Uterus (tissue), 2 donors: ENCODE results near the gene MICB.
"Not testable (repeated sequence)": the region's sequence is repeated elsewhere in the genome, so short reads cannot be mapped to it uniquely, and the experiment has no call there.

ENCODE experiments used
- POLR2A ChIP-seq, 2 donors: fragments of 450-650 bp; IDR thresholded peaks; one replicate each; pipeline ENCODE4 v1.6.1; 2016; ENCODE audit warnings: antibody characterized with exemption in 2 of 2, mild to moderate bottlenecking in 1 of 2, moderate library complexity in 1 of 2
- TF ChIP-seq, protein P1 (sequence below), 4 experiments: fragments of 200-600 bp in 2 of 4; fragments of 450-650 bp in 2 of 4; sonication (generic) in 2 of 4; IDR thresholded peaks; one replicate each; pipeline ENCODE4 v1.5.1; 2016 to 2019; ENCODE audit warnings: antibody characterized with exemption in 4 of 4, mild to moderate bottlenecking in 2 of 4, moderate library complexity in 1 of 4

DNA sequence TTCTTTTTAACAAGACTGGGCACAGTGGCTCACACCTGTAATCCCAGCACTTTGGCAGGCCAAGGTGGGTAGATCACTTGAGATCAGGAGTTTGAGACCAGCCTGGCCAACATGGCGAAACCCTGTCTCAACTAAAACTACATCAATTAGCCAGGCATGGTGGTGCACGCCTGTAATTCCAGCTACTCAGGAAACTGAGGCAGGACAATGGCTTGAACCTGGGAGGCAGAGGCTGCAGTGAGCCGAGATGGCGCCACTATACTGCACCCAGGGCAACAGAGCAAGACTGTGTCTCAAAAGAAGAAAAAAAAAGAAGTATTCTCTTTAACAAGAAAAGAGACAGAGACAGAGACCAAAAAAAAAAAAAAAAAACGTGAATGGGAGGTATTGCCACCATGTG, 38.1 kb upstream of the MICB start:
- TF ChIP-seq, protein P1, sequence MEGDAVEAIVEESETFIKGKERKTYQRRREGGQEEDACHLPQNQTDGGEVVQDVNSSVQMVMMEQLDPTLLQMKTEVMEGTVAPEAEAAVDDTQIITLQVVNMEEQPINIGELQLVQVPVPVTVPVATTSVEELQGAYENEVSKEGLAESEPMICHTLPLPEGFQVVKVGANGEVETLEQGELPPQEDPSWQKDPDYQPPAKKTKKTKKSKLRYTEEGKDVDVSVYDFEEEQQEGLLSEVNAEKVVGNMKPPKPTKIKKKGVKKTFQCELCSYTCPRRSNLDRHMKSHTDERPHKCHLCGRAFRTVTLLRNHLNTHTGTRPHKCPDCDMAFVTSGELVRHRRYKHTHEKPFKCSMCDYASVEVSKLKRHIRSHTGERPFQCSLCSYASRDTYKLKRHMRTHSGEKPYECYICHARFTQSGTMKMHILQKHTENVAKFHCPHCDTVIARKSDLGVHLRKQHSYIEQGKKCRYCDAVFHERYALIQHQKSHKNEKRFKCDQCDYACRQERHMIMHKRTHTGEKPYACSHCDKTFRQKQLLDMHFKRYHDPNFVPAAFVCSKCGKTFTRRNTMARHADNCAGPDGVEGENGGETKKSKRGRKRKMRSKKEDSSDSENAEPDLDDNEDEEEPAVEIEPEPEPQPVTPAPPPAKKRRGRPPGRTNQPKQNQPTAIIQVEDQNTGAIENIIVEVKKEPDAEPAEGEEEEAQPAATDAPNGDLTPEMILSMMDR (IDR thresholded peaks at IDR 0.05): not testable (repeated sequence)
- TF ChIP-seq POLR2A (IDR thresholded peaks at IDR 0.05): not testable (repeated sequence)
